ENCODE data around the gene RCAN2. TPM values are rescaled to one million over a fixed set of nuclear protein-coding genes. Genes with fewer than 3 reads are reported as not detected.
A peak's percentile ranks its signal among the peaks of the same experiment; 100 is the strongest.

RCAN2 gene
- total and polyA plus RNA-seq, 12 donors = 2.3 to 14.4 (median 6.5) TPM

- intact Hi-C loops (cut with DNase I) = no loop called here
- Histone ChIP-seq H3K9me3 (replicated peaks in 1 of 3) (no peaks in the 10 kb centered on the region), H3K36me3 (replicated peaks in 1 of 2) (no peaks in the 10 kb centered on the region), H3K4me1 (replicated peaks in 1 of 2) (peaks cover 0 to 9% of the 10 kb centered on the region in 2 donors), H3K4me3 (no peak overlapping the region), H3K27ac (no peak overlapping the region), H3K27me3 (no peaks in the 10 kb centered on the region)
- DNase-seq = no peak
- 82 to 92% (median 88%) methylated on average over 4 of the region's 4 CpGs for WGBS, 4 donors
- TF ChIP-seq, protein P1, sequence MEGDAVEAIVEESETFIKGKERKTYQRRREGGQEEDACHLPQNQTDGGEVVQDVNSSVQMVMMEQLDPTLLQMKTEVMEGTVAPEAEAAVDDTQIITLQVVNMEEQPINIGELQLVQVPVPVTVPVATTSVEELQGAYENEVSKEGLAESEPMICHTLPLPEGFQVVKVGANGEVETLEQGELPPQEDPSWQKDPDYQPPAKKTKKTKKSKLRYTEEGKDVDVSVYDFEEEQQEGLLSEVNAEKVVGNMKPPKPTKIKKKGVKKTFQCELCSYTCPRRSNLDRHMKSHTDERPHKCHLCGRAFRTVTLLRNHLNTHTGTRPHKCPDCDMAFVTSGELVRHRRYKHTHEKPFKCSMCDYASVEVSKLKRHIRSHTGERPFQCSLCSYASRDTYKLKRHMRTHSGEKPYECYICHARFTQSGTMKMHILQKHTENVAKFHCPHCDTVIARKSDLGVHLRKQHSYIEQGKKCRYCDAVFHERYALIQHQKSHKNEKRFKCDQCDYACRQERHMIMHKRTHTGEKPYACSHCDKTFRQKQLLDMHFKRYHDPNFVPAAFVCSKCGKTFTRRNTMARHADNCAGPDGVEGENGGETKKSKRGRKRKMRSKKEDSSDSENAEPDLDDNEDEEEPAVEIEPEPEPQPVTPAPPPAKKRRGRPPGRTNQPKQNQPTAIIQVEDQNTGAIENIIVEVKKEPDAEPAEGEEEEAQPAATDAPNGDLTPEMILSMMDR (IDR thresholded peaks at IDR 0.05) = no peak
- no peak for TF ChIP-seq POLR2A (IDR thresholded peaks at IDR 0.05)
Measured at GRCh38 chr6:46190889-46191288, 300.4 kb downstream of the RCAN2 start.

DNA sequence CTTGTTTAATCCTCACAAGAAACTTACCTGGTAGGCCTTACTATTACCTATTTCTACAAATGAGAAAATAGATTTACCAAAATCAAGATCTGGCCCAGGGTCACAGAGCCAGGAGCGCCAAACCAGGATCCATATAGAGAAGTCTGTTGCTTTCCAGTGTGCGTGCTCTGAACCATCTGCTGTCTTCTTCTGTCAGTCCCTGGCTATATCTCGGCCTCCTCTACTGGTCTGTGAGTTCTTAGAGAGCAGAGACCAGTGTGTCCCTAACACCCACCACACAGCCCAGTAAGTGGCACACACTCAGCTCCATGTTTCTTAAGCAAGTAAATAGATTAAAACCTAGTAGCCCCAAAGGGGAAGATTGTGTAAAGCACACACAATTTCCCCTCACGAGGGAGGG, 301.5 kb downstream of the RCAN2 start:
- Histone ChIP-seq H3K27me3 (no peaks in the 10 kb centered on the region), H3K4me1 (replicated peaks in 1 of 2) (peaks cover 0 to 9% of the 10 kb centered on the region in 2 donors), H3K9me3 (replicated peaks in 1 of 3) (no peaks in the 10 kb centered on the region), H3K4me3 (no peak overlapping the region), H3K27ac (no peak overlapping the region), H3K36me3 (replicated peaks in 1 of 2) (no peaks in the 10 kb centered on the region)
- no peak for DNase-seq
- intact Hi-C loops (cut with DNase I) = no loop called here
- TF ChIP-seq, protein P1 (IDR thresholded peaks at IDR 0.05) = no peak
- TF ChIP-seq POLR2A (IDR thresholded peaks at IDR 0.05) = no peak
- 92 to 95% (median 94%) methylated on average over 4 of the region's 4 CpGs for WGBS, 4 donors

DNA sequence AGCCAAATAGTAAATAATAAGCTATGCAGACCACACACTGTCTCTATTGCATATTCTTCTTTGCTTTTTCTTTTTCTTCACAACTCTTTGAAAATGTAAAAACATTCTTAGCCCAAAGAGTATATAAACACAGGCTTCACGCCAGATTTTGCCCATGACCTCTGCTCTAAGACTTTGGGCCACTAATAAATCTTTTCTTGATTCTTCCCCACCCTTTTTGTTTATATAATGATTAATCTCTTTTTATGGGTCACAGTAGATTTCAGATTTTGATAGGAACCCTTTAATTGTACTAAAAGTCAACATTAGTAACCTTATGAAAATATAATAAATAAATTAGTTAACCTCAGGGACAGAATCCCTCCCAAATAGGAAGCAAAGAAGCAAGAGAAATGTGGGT, 304.7 kb downstream of the RCAN2 start:
- H3K4me1 ChIP-seq (replicated peaks in 1 of 2) = peaks cover 0 to 18% of the 10 kb centered on the region in 2 donors

DNA sequence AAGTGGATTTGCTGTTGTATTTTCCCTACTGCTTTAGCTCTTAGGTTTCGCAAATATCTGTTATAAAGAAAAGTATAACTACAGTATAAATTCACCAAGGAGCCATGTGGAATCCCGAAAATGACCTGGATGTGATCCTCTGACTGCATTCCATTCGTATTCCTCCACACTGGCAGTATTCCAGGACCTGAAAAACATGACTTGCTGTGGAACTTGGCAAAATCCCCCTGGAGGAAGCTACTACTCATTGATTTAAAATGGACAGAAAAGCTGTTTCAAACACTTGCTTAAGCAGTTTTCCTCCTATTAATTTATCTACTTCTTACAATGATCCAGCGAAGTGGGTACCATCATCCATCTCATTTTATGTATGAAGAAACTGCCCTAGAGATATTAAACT, 307.1 kb downstream of the RCAN2 start:
- H3K9me3 ChIP-seq (replicated peaks in 1 of 3) = no peaks in the 10 kb centered on the region
- no peak overlapping the region for H3K4me3 ChIP-seq
- no peaks in the 10 kb centered on the region for H3K27me3 ChIP-seq
- intact Hi-C loops (cut with DNase I) = no loop called here
- peak overlapping the region in 1 of 5 donors; percentile 31 for H3K27ac ChIP-seq
- TF ChIP-seq, protein P1 (IDR thresholded peaks at IDR 0.05) = peak in 3 of 6 experiments; percentile 13 to 29 (median 16)
- no peak for TF ChIP-seq POLR2A (IDR thresholded peaks at IDR 0.05)
- peaks cover 0 to 18% of the 10 kb centered on the region in 2 donors for H3K4me1 ChIP-seq (replicated peaks in 1 of 2)
- H3K36me3 ChIP-seq (replicated peaks in 1 of 2) = no peaks in the 10 kb centered on the region
- WGBS, 4 donors = 42 to 59% (median 55%) methylated on average over 4 of the region's 4 CpGs
- DNase-seq = peak in 6 of 7 donors; percentile 23 to 68 (median 58)

More for the DNA sequence above, 304.7 kb downstream of the RCAN2 start:
- 37 to 76% (median 53%) methylated on average over 1 of the region's 1 CpG for WGBS, 4 donors
- no peaks in the 10 kb centered on the region for H3K27me3 ChIP-seq
- H3K27ac ChIP-seq = no peak overlapping the region
- no peaks in the 10 kb centered on the region for H3K36me3 ChIP-seq (replicated peaks in 1 of 2)
- intact Hi-C loops (cut with DNase I) = no loop called here
- TF ChIP-seq POLR2A (IDR thresholded peaks at IDR 0.05) = no peak
- TF ChIP-seq, protein P1 (IDR thresholded peaks at IDR 0.05) = no peak
- no peak overlapping the region for H3K4me3 ChIP-seq
- no peak for DNase-seq
- H3K9me3 ChIP-seq (replicated peaks in 1 of 3) = no peaks in the 10 kb centered on the region

Data from adrenal gland (tissue), 12 donors.